NCI-H510A (cell line): ENCODE measurements around the gene DPT.

ENCODE experiments used
- DNase-seq: peaks from one replicate; lab custom pipeline; 2025; lab: John Stamatoyannopoulos, UW

Gene DPT

GRCh38 chr1:168735974-168736373, 7.0 kb upstream of the DPT start:
- DNase-seq: no peak

- DNase-seq: no peak
These were observed 5.9 kb upstream of the DPT start for GRCh38 chr1:168734946-168735345.

- no peak for DNase-seq
These were observed 5.3 kb upstream of the DPT start for GRCh38 chr1:168734271-168734670.

GRCh38 chr1:168733241-168733640, 4.2 kb upstream of the DPT start:
- DNase-seq: no peak

GRCh38 chr1:168732736-168733135, 3.7 kb upstream of the DPT start:
- peak; percentile 30 for DNase-seq

GRCh38 chr1:168731244-168731953, 2.4 kb upstream of the DPT start:
- no peak for DNase-seq

- no peak for DNase-seq
These were observed 398 bp upstream of the DPT start for GRCh38 chr1:168729405-168729802.

- no peak for DNase-seq
These were observed 2.3 kb downstream of the DPT start for GRCh38 chr1:168726719-168727118.

GRCh38 chr1:168726281-168726680, 2.7 kb downstream of the DPT start:
- no peak for DNase-seq

- no peak for DNase-seq
These were observed 3.2 kb downstream of the DPT start for GRCh38 chr1:168725831-168726230.

GRCh38 chr1:168725060-168725459, 3.9 kb downstream of the DPT start:
- DNase-seq: no peak

- no peak for DNase-seq
These were observed 6.0 kb downstream of the DPT start for GRCh38 chr1:168723000-168723399.

GRCh38 chr1:168720839-168721238, 8.2 kb downstream of the DPT start:
- DNase-seq: no peak

GRCh38 chr1:168719306-168720111, 9.5 kb downstream of the DPT start:
- DNase-seq: no peak

GRCh38 chr1:168717906-168718891, 10.8 kb downstream of the DPT start:
- DNase-seq: no peak

- no peak for DNase-seq
These were observed 15.0 kb downstream of the DPT start for GRCh38 chr1:168714012-168714411.

GRCh38 chr1:168709405-168710363, 19.3 kb downstream of the DPT start:
- DNase-seq: no peak

- DNase-seq: no peak
These were observed 20.2 kb downstream of the DPT start for GRCh38 chr1:168708698-168709404.

GRCh38 chr1:168706391-168706992, 22.5 kb downstream of the DPT start:
- DNase-seq: no peak
